HEK293T (cell line): ENCODE results near the gene RELA.

Experiments used
- CTCF ChIA-PET: fragments of 350-600 bp; formaldehyde crosslinking; extraction: SDS; loops from one replicate; lab custom pipeline; 2021; ENCODE audit warnings: antibody characterized with exemption, inconsistent platforms; lab: Yijun Ruan, JAX
- POLR2A ChIA-PET: fragments of 350-600 bp; formaldehyde crosslinking; extraction: SDS; loops from one replicate; lab custom pipeline; 2020; ENCODE audit warnings: antibody characterized with exemption, inconsistent platforms; lab: Yijun Ruan, JAX
- DNase-seq: peaks from one replicate; pipeline ENCODE4 v3.0.0; 2012; ENCODE audit warnings: mixed read lengths; ENCODE audit errors: extremely low spot score
- ARNT ChIP-seq: fragments of 450-650 bp; IDR thresholded peaks from 2 replicates; pipeline ENCODE4 v1.6.1; 2017; ENCODE audit warnings: mild to moderate bottlenecking
- BHLHE40 ChIP-seq: fragments of 450-650 bp; IDR thresholded peaks from 2 replicates; pipeline ENCODE4 v1.6.1; 2016; ENCODE audit warnings: mild to moderate bottlenecking, moderate library complexity, borderline replicate concordance
- CTBP1 ChIP-seq: fragments of 450-650 bp; IDR thresholded peaks from 2 replicates; pipeline ENCODE4 v1.6.1; 2016; ENCODE audit warnings: borderline replicate concordance
- ELF4 ChIP-seq: fragments of 450-650 bp; IDR thresholded peaks from 2 replicates; pipeline ENCODE4 v1.6.1; 2017; ENCODE audit warnings: antibody characterized with exemption
- FOXA1 ChIP-seq: fragments of 450-650 bp; IDR thresholded peaks from 2 replicates; pipeline ENCODE4 v1.6.1; 2016; ENCODE audit warnings: mild to moderate bottlenecking
- FOXK2 ChIP-seq: fragments of 450-650 bp; IDR thresholded peaks from 2 replicates; pipeline ENCODE4 v1.6.1; 2016; ENCODE audit warnings: mild to moderate bottlenecking
- FOXM1 ChIP-seq: fragments of 450-650 bp; IDR thresholded peaks from 2 replicates; pipeline ENCODE4 v1.6.1; 2017; ENCODE audit warnings: mild to moderate bottlenecking, borderline replicate concordance
- HDGF ChIP-seq: fragments of 450-650 bp; IDR thresholded peaks from 2 replicates; pipeline ENCODE4 v1.6.1; 2017; ENCODE audit warnings: antibody characterized with exemption, borderline replicate concordance
- L3MBTL2 ChIP-seq: fragments of 450-650 bp; conservative IDR thresholded peaks from 2 replicates; pipeline ENCODE4 v1.6.1; 2016; ENCODE audit warnings: mild to moderate bottlenecking
- LEF1 ChIP-seq: fragments of 450-650 bp; IDR thresholded peaks from 2 replicates; pipeline ENCODE4 v1.6.1; 2017; ENCODE audit warnings: mild to moderate bottlenecking, borderline replicate concordance
- NFRKB ChIP-seq: fragments of 450-650 bp; IDR thresholded peaks from 2 replicates; pipeline ENCODE4 v1.6.1; 2016; ENCODE audit warnings: mild to moderate bottlenecking, moderate library complexity
- SP1 ChIP-seq: fragments of 450-650 bp; IDR thresholded peaks from 2 replicates; pipeline ENCODE4 v1.6.1; 2017
- SUZ12 ChIP-seq: fragments of 450-650 bp; IDR thresholded peaks from 2 replicates; pipeline ENCODE4 v1.6.1; 2016; ENCODE audit warnings: mild to moderate bottlenecking
- TARDBP ChIP-seq: fragments of 450-650 bp; IDR thresholded peaks from 2 replicates; pipeline ENCODE4 v1.6.1; 2016
- ZNF384 ChIP-seq: fragments of 450-650 bp; IDR thresholded peaks from 2 replicates; pipeline ENCODE4 v1.6.1; 2016
- TF ChIP-seq, protein P1 (sequence below): fragments of 450-650 bp; IDR thresholded peaks from 2 replicates; pipeline ENCODE4 v1.6.1; 2016

Gene RELA

DNA sequence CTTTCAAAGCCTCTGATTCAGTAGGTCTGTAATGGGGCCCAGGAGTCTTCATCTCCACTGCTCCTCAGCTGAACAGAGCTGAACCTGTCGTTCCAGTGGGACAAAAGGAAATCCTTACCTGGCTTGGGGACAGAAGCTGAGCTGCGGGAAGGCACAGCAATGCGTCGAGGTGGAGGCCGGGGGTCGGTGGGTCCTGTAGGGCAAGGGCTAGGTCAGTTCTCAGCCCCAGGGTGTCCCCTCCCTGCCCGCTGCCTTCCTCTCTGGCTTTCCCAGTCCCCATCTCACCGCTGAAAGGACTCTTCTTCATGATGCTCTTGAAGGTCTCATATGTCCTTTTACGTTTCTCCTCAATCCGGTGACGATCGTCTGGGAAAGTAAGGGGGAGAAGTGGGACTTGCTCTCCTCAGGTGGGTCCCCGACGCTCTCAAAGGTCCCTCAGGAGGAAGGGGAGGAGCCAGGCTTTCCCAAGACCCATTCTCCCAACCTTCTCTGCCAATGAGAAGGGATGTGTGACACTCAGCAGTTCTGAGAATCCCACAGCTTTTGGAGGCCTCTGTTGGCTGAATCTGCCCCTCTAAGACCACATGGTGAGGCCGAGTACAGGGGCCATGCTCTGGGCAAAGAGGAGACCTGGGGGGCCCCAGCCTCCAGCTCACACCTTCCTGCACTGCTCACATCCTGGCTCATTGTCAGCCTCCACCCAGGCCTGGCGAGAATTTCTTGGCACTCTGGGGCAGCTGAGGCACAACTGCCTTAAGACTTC is 7.0 kb downstream of the RELA start:
- DNase-seq: no peak
- CTCF ChIA-PET: no interaction called here
- POLR2A ChIA-PET: interaction anchor here (0.9 to 1.0 kb wide), 2 partner anchors 12 to 17 kb away, joined by 3 read pairs; partner anchors contain the start of gene SIPA1
- TF ChIP-seq FOXK2 (no peak), BHLHE40 (no peak), FOXM1 (no peak), CTBP1 (no peak), HDGF (no peak), L3MBTL2 (no peak), ARNT (no peak), SP1 (no peak), NFRKB (no peak)

DNA sequence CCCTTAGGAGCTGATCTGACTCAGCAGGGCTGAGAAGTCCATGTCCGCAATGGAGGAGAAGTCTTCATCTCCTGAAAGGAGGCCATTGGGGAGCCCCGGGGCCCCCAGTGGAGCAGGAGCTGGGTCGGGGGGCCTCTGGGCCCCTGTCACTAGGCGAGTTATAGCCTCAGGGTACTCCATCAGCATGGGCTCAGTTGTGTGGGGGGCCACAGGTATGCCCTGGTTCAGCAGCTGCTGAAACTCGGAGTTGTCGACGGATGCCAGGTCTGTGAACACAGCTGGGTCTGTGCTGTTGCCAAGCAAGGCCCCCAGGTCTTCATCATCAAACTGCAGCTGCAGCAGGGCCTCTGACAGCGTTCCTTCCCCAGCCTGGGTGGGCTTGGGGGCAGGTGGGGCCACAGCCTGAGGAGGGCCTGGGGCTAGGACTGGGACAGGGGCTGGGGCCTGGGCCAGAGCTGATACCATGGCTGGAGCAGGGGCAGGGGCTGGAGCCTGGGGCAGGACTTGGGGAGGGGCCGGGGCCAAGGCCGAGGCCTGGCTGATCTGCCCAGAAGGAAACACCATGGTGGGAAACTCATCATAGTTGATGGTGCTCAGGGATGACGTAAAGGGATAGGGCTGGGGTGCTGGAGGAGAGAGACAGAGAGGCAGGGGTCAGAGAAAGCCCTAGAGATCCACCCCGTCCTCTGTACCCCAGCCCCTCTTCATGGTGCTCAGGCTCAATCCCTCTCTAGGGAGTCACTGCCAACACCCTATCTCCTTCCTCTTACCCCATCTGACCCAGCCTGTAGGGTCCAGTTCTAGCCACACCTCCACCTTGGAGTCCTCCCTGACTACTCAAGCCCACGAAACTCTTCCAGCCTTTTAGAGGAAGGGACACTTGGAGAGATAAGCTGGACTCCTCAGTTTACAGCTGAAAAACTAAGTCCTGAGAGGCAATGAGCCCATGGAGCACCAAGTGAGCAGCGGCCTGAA is 8.1 kb downstream of the RELA start:
- CTCF ChIA-PET: no interaction called here

DNA sequence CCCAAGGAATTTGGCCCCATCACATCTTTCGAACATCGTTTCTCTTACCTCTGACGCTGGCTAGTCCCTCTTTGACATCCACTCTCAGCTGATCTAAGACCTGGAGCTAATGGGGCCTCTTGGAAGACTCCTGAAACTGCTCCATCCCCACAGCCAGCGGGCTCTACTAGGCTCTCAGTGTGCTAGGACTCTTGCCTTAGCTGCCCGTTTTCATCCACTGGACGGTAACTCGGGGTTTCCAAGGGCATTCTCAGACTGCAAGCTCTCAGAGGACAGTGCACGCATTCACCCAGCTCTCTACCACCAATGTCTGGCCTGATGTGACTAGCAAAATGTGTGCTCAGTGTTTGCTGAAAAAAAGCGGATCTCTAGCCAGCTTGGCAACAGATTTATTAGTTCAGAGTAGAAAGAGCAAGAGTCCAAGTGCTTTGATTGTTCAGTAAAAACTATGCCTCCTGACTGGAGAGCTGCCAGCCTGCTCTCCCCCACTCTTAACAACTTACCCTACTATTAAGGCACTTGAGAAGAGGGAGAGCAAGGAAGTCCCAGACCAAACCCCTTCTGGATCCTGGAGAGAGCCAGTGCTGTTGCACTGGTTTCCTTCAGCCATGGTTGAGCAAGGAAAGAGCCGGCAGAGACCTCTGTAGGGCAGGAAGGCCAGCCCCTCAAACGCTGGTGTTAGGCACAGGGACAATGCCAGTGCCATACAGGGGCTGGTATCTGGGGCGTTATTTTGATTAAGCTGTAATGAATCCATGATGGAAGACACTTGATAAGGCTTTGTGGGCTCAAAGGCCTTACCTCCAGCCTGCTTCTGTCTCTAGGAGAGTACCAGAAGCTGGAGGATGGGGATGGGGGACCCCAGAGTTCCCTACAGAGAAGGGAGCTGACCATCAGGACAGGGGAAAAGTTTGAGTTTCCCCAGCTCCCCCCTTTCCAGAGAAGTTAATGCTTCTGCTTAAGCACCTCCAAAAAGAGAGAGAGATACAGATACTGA is 9.2 kb downstream of the RELA start:
- no peak for DNase-seq
- POLR2A ChIA-PET: interaction anchor here (0.8 to 3.2 kb wide), 9 partner anchors 9 to 272 kb away, joined by 3 to 37 read pairs (median 5); partner anchors contain the start of genes FIBP, MAP3K11, PCNX3 and RELA
- TF ChIP-seq L3MBTL2 (no peak), FOXM1 (no peak), FOXK2 (no peak), BHLHE40 (no peak), NFRKB (no peak), FOXA1 (no peak), ARNT (no peak), SUZ12 (no peak), ZNF384 (no peak)
- TF ChIP-seq, protein P1, sequence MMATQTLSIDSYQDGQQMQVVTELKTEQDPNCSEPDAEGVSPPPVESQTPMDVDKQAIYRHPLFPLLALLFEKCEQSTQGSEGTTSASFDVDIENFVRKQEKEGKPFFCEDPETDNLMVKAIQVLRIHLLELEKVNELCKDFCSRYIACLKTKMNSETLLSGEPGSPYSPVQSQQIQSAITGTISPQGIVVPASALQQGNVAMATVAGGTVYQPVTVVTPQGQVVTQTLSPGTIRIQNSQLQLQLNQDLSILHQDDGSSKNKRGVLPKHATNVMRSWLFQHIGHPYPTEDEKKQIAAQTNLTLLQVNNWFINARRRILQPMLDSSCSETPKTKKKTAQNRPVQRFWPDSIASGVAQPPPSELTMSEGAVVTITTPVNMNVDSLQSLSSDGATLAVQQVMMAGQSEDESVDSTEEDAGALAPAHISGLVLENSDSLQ: no peak
- CTCF ChIA-PET: no interaction called here

More for the DNA sequence above, 8.1 kb downstream of the RELA start:
- DNase-seq: no peak
- POLR2A ChIA-PET: interaction anchor here (1.0 to 3.2 kb wide), 6 partner anchors 8 to 273 kb away, joined by 3 to 37 read pairs (median 6); partner anchors contain the start of genes FIBP, MAP3K11, PCNX3 and RELA
- TF ChIP-seq FOXA1: no peak
- TF ChIP-seq TARDBP: no peak
- TF ChIP-seq SP1: no peak
- no peak for TF ChIP-seq ELF4
- no peak for TF ChIP-seq FOXK2
- TF ChIP-seq SUZ12: no peak
- TF ChIP-seq L3MBTL2: no peak
- TF ChIP-seq, protein P1: no peak
- TF ChIP-seq HDGF: no peak
- TF ChIP-seq ZNF384: no peak
- TF ChIP-seq NFRKB: no peak
- no peak for TF ChIP-seq ARNT

DNA sequence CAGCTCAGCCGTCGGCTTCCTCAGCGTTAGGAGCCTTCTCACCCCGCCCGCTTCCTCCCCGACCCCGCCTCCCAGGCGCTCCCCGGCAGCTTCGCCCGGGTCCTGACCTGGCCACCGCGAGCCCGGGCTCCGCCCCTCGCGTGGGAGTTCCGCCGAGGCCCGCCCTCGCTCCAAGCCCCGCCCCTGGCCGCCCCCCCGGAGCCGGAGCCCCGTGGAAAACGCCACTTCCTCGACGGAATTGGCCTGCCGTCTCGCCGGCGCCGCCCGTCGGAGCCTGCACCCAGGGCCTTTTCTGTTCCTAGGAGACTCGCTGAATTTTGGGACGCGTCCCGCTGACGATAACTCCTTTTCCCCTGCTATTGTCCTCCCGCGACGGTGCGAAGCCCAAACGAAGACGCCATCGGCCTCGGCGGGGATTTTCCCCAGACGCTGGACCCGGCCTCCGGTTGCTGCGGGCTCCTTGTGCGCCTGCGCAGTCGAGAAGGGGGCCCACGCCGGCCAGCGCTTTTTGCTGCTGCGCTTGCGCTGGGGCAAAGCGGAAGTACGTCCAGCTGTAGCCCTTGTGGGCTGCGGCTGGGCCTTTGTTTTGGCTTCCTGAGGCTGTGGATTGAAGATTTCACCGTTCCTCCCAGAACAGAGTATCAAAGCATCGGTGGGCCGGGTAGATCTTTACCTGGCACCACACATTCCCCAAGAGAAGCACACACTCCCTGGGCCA is 10.0 kb downstream of the RELA start:
- ChIA-PET POLR2A (interaction anchor here (0.8 to 3.2 kb wide), 9 partner anchors 10 to 236 kb away, joined by 3 to 37 read pairs (median 5); partner anchors contain the start of genes FIBP, KAT5, MAP3K11 and PCNX3), CTCF (no interaction called here)
- DNase-seq: peak; percentile 96
- TF ChIP-seq BHLHE40 (no peak), HDGF (no peak), CTBP1 (no peak), TARDBP (no peak), L3MBTL2 (peak; percentile 66; the same call in 1 of the 2 replicates), ARNT (no peak), FOXA1 (no peak), FOXK2 (no peak), SP1 (no peak), FOXM1 (no peak), LEF1 (no peak), SUZ12 (no peak), NFRKB (no peak), ELF4 (peak; percentile 71)
- TF ChIP-seq, protein P1: no peak
